Tibial artery (tissue), 4 donors: ENCODE measurements around the gene SLAMF9.
A peak's percentile ranks its signal among the peaks of the same experiment; 100 is the strongest.

Source experiments
- DNase-seq, 2 donors: peaks; one replicate each; pipeline ENCODE4 v3.0.0-alpha.2; 2019
- H3K27ac ChIP-seq, 2 donors: fragments of 200-600 bp; sonication (generic) in 1 of 2; 1 replicate in 1 of 2; 2 replicates in 1 of 2; pipeline ENCODE4 v1.5.1; 2018 to 2019; ENCODE audit warnings: mild to moderate bottlenecking in 1 of 2
- H3K27me3 ChIP-seq, 2 donors: fragments of 200-600 bp; sonication (generic) in 1 of 2; one replicate each; pipeline versions ENCODE4 v1.5.1 to v1.6.0; 2016 to 2019
- H3K36me3 ChIP-seq, 3 donors: fragments of 200-600 bp; sonication (generic) in 2 of 3; one replicate each; pipeline ENCODE4 v1.5.1; 2016 to 2019; ENCODE audit warnings: mild to moderate bottlenecking in 2 of 3
- H3K4me1 ChIP-seq, 4 donors: fragments of 200-600 bp; sonication (generic) in 2 of 4; 1 replicate in 3 of 4; 2 replicates in 1 of 4; pipeline ENCODE4 v1.5.1; 2016 to 2019
- H3K4me3 ChIP-seq, 2 donors: fragments of 200-600 bp; sonication (generic) in 1 of 2; 1 replicate in 1 of 2; 2 replicates in 1 of 2; pipeline ENCODE4 v1.5.1; 2018 to 2019; ENCODE audit warnings: mild to moderate bottlenecking in 2 of 2
- H3K9me3 ChIP-seq, 3 donors: fragments of 200-600 bp; sonication (generic) in 1 of 3; one replicate each; pipeline ENCODE4 v1.5.1; 2016 to 2019
- CTCF ChIP-seq, 2 experiments: fragments of 200-600 bp in 1 of 2; fragments of 450-650 bp in 1 of 2; IDR thresholded peaks; one replicate each; pipeline ENCODE4 v1.5.1; 2017 to 2019; ENCODE audit warnings: antibody characterized with exemption in 2 of 2, mild to moderate bottlenecking in 1 of 2, moderate library complexity in 1 of 2
- intact Hi-C: fragments of 100-400 bp; cut with DNase I; formaldehyde crosslinking; loops from one replicate; pipeline ENCODE4 v1.15.0; 2023; ENCODE audit warnings: low total_unique reads

Gene SLAMF9

GRCh38 chr1:159959451-159959850, 5.4 kb upstream of the SLAMF9 start:
- Histone ChIP-seq H3K4me3 (no peak overlapping the region), H3K9me3 (no peaks in the 10 kb centered on the region), H3K4me1 (no peaks in the 10 kb centered on the region), H3K27ac (no peak overlapping the region), H3K27me3 (no peaks in the 10 kb centered on the region), H3K36me3 (no peaks in the 10 kb centered on the region)
- intact Hi-C loops: no loop called here
- TF ChIP-seq CTCF (IDR thresholded peaks at IDR 0.05): no peak
- peak in 1 of 2 donors; percentile 45 for DNase-seq

- TF ChIP-seq CTCF (IDR thresholded peaks at IDR 0.05): no peak
- intact Hi-C loops: no loop called here
- no peaks in the 10 kb centered on the region for H3K4me1 ChIP-seq
- H3K27ac ChIP-seq: no peak overlapping the region
- no peaks in the 10 kb centered on the region for H3K9me3 ChIP-seq
- H3K27me3 ChIP-seq: peaks cover 0 to 2% of the 10 kb centered on the region in 2 donors
- DNase-seq: no peak
- H3K36me3 ChIP-seq: no peaks in the 10 kb centered on the region
- H3K4me3 ChIP-seq: no peak overlapping the region
Measured at GRCh38 chr1:159958719-159959380, 4.8 kb upstream of the SLAMF9 start.

- Histone ChIP-seq H3K4me3 (no peak overlapping the region), H3K27me3 (peaks cover 0 to 12% of the 10 kb centered on the region in 2 donors), H3K36me3 (no peaks in the 10 kb centered on the region), H3K4me1 (no peaks in the 10 kb centered on the region), H3K9me3 (no peaks in the 10 kb centered on the region), H3K27ac (no peak overlapping the region)
- DNase-seq: peak in 1 of 2 donors; percentile 58
- no peak for TF ChIP-seq CTCF (IDR thresholded peaks at IDR 0.05)
- intact Hi-C loops: no loop called here
Measured at GRCh38 chr1:159957824-159958268, 3.8 kb upstream of the SLAMF9 start.

- Histone ChIP-seq H3K36me3 (no peaks in the 10 kb centered on the region), H3K27ac (no peak overlapping the region), H3K9me3 (no peaks in the 10 kb centered on the region), H3K4me3 (no peak overlapping the region), H3K4me1 (no peaks in the 10 kb centered on the region), H3K27me3 (peaks cover 0 to 27% of the 10 kb centered on the region in 2 donors)
- no peak for DNase-seq
- no peak for TF ChIP-seq CTCF (IDR thresholded peaks at IDR 0.05)
- intact Hi-C loops: no loop called here
Measured at GRCh38 chr1:159955456-159955855, 1.4 kb upstream of the SLAMF9 start.

GRCh38 chr1:159952932-159953331, 1.1 kb downstream of the SLAMF9 start:
- Histone ChIP-seq H3K4me3 (no peak overlapping the region), H3K36me3 (no peaks in the 10 kb centered on the region), H3K4me1 (peaks cover 0 to 3% (median 0%) of the 10 kb centered on the region in 4 donors), H3K27ac (no peak overlapping the region), H3K27me3 (peaks cover 0 to 27% of the 10 kb centered on the region in 2 donors), H3K9me3 (no peaks in the 10 kb centered on the region)
- no peak for TF ChIP-seq CTCF (IDR thresholded peaks at IDR 0.05)
- intact Hi-C loops: no loop called here
- peak in 1 of 2 donors; percentile 17 for DNase-seq
